GM23338 (cell line): ENCODE data around the gene GFAP.

Experiments used
- CTCF ChIP-seq, 2 experiments: fragments of 200-600 bp in 1 of 2; sonication (generic) in 1 of 2; conservative IDR thresholded peaks; 2 replicates each; pipeline versions ENCODE4 v1.5.1 to v1.6.1; 2016 to 2017; ENCODE audit warnings: antibody characterized with exemption in 2 of 2, low read depth in 2 of 2, mild to moderate bottlenecking in 2 of 2, moderate library complexity in 1 of 2
- ETS1 ChIP-seq: IDR thresholded peaks from 2 replicates; pipeline ENCODE4 v1.6.1; 2016; ENCODE audit warnings: antibody characterized with exemption
- EZH2 ChIP-seq: fragments of 200-600 bp; sonication (generic); IDR thresholded peaks from one replicate; pipeline ENCODE4 v1.8.0; 2017; ENCODE audit warnings: antibody characterized with exemption, mild to moderate bottlenecking, low read depth; ENCODE audit not compliant: unreplicated experiment
- POLR2AphosphoS5 ChIP-seq: IDR thresholded peaks from 2 replicates; pipeline ENCODE4 v1.6.1; 2016; ENCODE audit warnings: antibody characterized with exemption, low read depth
- REST ChIP-seq: IDR thresholded peaks from one replicate; pipeline ENCODE4 v1.6.1; 2018; ENCODE audit warnings: antibody characterized with exemption; ENCODE audit not compliant: unreplicated experiment

GRCh38 chr17:44932096-44932786 lies 16.9 kb upstream of the GFAP start:
- no peak for TF ChIP-seq EZH2
- TF ChIP-seq CTCF (conservative IDR thresholded peaks at IDR 0.05; ENCODE audit: low read depth in 2 of 2): no peak
- no peak for TF ChIP-seq POLR2AphosphoS5
- TF ChIP-seq ETS1: no peak
- TF ChIP-seq REST: no peak
